HCEC 1CT (cell line): ENCODE measurements around the gene NFAT5.
"Not testable (repeated sequence)": the region's sequence is repeated elsewhere in the genome, so short reads cannot be mapped to it uniquely, and the experiment has no call there.

ENCODE experiments used
- DNase-seq: peaks from one replicate; pipeline ENCODE4 v3.0.0-alpha.2; 2017

The NFAT5 gene

GRCh38 chr16:69565671-69566239 lies at the start of gene NFAT5:
NFAT5 (plus strand) TSS chr16:69565966; CDS start chr16:69566302, 336 bp downstream.
- DNase-seq: peak; percentile 80

GRCh38 chr16:69517914-69518313 lies 47.9 kb upstream of the NFAT5 start:
- not testable (repeated sequence) for DNase-seq

GRCh38 chr16:69520413-69520799 lies 45.4 kb upstream of the NFAT5 start:
- no peak for DNase-seq

- no peak for DNase-seq
Measured at GRCh38 chr16:69520800-69521602, 44.8 kb upstream of the NFAT5 start.

- DNase-seq: no peak
Measured at GRCh38 chr16:69522041-69522578, 43.7 kb upstream of the NFAT5 start.

- no peak for DNase-seq
Measured at GRCh38 chr16:69522732-69523404, 42.9 kb upstream of the NFAT5 start.

- no peak for DNase-seq
Measured at GRCh38 chr16:69523566-69524305, 42.0 kb upstream of the NFAT5 start.

- no peak for DNase-seq
Measured at GRCh38 chr16:69526831-69527655, 38.7 kb upstream of the NFAT5 start.

- DNase-seq: no peak
Measured at GRCh38 chr16:69531988-69532387, 33.8 kb upstream of the NFAT5 start.

- DNase-seq: no peak
Measured at GRCh38 chr16:69532641-69533455, 32.9 kb upstream of the NFAT5 start.

- DNase-seq: no peak
Measured at GRCh38 chr16:69534720-69535119, 31.0 kb upstream of the NFAT5 start.

- peak; percentile 67 for DNase-seq
Measured at GRCh38 chr16:69535123-69536050, 30.4 kb upstream of the NFAT5 start.

- no peak for DNase-seq
Measured at GRCh38 chr16:69537706-69538080, 28.1 kb upstream of the NFAT5 start.

- DNase-seq: no peak
Measured at GRCh38 chr16:69538808-69539207, 27.0 kb upstream of the NFAT5 start.

GRCh38 chr16:69542974-69543373 lies 22.8 kb upstream of the NFAT5 start:
- DNase-seq: peak; percentile 51

- DNase-seq: no peak
Measured at GRCh38 chr16:69544088-69544487, 21.7 kb upstream of the NFAT5 start.

- not testable (repeated sequence) for DNase-seq
Measured at GRCh38 chr16:69546663-69547062, 19.1 kb upstream of the NFAT5 start.

- DNase-seq: no peak
Measured at GRCh38 chr16:69553332-69553731, 12.4 kb upstream of the NFAT5 start.

- no peak for DNase-seq
Measured at GRCh38 chr16:69554495-69554894, 11.3 kb upstream of the NFAT5 start.

- no peak for DNase-seq
Measured at GRCh38 chr16:69555437-69555836, 10.3 kb upstream of the NFAT5 start.
